GM18909 (cell line): Measurements from ENCODE around the gene MED26.

ENCODE experiments used
- ATAC-seq: cut with Tn5 transposase; IDR thresholded peaks from one replicate; pipeline ENCODE4 v1.9.1; 2021; ENCODE audit warnings: mild to moderate bottlenecking; ENCODE audit not compliant: unreplicated experiment, poor library complexity

The MED26 gene

DNA sequence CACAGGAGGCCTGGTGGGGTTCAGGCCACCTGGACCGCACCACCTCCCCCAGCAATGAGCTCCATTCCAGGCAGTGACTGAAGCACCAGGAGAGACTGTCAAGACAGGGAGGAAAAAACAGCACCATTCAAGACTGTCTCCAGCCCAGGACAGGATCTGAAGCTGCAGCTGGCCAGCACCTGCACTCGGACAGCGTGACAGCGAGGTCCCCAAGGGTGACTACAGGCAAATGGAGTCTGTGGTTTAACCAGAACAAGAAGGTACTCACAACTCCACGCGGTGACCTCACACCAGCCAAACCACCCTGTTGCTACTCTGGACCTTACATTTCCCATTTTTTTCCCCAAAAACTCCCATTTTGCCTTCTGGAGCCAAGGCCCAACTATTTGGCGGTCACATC, 9.8 kb downstream of the MED26 start:
- ATAC-seq = no peak

DNA sequence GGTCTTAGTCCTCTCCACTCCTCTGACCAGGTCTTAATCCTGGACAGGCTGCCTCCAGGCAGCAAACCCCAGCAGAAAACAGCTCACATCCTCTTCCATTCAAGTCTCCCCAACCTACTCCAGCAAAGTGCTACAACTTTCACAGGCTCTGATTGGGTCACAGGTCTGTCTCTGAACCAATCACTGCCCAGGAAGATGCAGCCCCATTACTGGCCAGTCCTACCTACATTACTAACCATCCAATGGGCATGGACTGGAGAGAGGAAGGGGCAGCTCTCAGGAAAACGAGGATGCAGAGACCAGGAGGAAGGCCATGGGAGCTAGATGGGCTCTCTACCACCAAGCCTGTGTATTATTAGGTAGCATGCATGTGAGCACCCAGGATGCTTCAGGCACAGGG, 12.2 kb downstream of the MED26 start:
- ATAC-seq = no peak

DNA sequence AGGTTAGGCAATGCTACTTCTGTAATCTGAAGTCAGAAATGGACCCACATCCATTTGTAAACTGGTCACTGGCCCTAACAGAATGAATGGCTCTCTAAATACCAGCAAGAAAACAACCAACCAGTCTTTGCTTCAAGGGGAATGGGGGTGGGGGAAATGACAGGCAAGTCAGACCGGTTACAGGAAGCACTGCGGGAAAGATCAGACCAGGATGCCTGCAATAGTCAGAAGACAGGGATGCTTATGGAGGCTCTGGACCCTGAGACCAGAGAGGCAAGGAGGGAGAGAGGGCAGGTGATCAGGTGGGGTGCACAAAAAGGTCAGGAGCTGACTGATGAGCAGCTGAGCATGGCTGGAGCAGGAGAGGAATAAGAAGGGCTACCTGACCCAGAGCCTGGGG, 13.1 kb downstream of the MED26 start:
- no peak for ATAC-seq

DNA sequence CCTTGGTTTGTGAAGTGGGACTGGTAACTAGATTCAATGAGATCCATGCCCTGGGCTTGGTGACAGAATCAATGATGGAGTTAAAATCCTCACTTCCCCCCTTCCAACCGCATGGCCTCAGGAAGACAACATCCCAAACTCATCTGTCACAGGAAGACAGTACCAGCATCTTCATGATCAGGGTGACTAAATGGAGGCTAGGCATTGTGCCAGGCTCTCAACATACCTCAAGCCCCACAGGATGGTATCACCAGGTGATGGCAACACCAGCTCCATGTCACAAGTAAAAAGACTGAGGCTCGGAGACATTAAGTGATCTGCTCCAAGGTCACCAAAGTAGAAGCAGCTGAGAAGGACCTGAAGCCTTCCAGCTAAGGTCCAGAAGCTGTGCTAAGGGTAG, 14.2 kb downstream of the MED26 start:
- no peak for ATAC-seq

DNA sequence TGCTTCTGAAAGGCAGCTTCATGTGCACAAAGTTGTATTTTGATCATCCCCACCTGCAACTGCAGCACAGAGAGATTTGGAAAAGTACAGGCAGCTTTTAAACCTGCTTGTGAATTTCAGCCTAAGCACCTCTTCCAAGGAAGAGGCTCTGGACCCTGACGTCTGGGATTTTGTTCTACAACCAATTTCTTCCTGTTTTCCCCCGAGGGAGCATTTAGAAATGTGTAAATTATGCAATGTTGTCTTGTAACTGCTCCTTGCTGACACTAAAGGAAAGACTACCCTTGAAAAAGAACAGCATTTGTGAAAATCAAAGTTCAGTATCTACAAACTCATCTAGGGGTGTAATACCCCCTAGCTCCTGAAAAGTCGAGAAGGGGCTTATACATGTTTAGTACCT, 15.4 kb downstream of the MED26 start:
- no peak for ATAC-seq

DNA sequence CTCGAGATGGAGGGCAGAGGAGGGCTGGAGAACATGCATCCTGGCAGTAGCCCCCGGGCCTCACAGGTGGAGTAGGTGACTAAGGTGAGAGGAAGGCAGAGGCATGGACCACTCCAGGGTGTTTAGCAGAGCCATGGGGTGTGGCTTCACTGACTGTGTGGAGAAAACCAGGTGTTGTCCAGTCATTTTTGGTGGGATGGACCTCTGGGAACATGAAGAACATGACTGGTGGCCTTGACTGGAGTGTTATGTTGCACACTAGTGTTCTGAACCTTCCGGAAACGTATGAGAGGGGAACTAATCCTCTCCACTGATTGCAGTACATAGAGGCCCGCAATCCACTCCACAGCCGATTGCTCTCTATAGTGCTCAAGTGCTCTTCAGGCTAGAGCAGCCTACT, 16.9 kb downstream of the MED26 start:
- no peak for ATAC-seq

DNA sequence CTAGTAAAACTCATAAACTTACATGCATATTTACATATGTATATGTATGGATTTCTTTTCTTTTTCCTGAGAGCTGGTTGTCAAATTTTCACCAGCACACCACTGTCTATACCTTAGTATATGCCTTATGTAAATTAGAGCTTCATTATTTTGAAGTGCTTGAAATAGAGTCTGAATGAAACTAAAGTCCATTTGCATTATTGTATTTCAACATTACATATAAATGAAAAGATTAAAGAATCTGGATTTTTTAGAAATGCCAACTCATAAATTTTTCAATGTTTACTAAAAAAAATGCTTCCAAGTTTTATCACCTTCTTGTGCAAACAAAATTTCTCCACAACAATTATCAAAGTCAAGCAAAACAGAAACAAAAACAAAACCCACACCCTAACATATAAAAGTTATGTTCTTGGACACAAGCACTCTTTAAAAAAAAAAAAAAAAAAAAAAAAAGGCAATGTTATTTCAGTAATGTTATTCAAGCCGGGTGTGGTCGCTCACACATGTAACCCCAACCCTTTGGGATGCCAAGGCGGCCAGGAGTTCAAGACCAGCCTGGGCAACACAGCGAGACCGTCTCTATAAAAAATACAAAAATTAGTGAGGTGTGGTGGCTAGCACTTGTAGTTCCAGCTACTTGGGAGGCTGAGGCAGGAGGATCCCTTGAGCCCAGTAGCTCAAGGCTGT, 18.3 kb downstream of the MED26 start:
- ATAC-seq = no peak

DNA sequence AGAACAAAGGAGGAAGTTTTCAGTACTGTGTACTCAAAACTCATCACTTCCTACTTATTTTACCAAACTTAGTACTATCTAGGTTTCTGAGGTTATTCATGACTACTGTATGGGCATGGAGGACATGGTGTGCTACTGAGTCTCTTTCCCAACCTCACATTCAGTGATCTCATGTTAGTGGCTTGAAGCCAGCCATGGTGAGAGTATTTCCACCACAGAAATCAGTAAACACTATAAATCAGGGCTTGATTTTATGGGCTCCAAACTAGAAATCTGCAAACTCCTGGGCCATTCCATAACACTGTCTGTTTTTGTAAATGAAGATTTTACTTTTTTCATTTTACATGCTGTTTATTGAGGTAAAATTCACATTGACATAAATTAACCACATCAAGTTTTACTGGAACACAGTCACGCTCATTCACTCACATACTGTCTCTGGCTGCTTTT, 19.7 kb downstream of the MED26 start:
- no peak for ATAC-seq

DNA sequence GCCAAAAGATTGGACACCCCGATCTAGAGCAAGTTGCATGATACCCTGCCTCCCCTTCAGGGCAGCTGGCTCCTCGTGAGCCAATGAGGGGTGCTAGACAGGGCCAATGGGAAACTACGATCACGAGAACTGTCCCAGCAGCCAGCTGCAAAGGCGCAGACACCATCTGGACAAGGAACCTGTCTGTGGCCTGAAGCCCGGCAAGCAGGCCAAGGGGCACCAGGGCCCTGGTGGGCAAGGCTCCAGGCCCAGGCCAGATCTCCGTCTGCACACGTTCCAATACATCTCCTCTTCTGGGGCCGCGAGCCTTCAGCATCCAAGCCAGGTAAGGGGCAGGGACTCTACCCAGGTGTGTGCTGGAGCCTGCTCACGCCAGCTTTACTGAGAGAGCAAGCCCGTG, 20.2 kb downstream of the MED26 start:
- ATAC-seq = no peak

DNA sequence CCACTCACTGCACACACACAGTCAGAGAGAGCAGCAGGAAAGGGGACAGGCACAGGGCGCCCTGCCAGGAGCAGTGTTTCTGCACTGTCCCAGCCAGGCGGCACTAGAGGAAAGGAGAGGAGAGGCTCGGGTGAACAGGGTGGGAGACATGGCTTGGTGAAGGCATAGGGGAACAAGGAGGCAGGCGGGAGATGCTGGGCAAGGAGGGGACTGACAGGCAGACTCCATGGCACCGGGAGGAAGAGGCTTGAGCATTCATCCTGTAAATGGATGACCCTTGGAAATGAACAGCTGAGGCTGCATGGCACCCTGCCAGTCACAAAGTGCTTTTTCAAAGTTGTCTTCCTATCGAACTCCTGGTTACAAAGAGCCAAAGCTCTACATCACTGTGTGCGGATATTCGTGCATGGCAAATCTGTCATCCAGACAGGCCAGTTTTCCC, 22.4 kb downstream of the MED26 start:
- no peak for ATAC-seq

DNA sequence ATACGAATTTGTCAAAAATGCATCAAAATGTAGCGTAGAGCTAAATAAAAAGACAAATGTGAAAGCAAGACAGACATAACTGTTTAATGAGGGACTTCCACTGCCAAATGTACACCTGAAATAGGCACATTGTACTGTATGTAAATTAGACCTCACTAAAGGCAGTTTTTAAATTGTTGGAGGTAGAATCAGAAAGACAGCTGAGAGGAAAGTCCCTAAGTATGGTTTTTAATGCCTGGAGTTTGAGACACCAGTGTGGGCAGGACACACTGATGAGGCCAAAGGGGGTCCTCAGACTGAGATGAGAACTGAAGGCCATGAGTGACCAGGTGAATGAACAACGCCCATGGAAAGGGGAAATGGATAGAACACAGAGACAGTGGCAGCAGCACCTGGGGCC, 22.9 kb downstream of the MED26 start:
- ATAC-seq = no peak

DNA sequence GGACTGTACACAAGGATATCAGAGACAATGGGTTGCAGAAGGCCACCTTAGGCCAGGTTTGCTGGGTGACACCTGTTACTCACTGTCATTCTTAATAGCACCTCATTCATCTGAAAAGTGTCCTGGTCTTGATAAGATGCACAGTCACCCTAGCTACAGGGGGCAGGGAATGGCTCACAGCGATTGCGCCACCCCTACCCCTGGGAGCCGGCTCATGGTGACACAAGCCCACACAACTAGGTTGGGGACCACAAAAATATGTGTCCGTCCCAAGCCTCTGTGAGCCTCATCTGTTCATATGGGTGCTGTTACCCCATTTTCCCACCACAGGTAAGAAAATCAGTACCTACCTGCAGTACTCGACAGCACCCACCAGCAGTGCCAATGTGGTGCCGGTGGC, 23.4 kb downstream of the MED26 start:
- no peak for ATAC-seq

DNA sequence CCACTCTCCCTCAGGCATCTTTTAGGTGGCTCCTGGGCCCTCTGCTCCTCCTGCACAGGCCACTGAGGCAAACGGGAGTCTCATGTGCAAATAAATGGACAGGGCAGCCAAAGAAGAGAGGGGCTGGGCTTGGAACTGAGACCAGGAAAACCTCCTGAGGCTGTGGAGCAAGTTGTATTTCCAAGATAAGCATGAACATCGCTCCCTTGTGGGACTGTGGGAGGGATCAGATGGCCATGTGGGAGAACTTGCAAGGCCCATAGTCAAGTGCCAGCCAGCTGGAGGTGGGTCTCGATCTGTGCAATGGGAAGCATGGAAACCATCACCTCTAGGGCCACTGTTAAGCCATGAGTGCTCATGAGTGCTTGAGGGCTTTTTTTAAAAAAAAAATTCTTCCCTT, 24.9 kb downstream of the MED26 start:
- ATAC-seq = no peak

DNA sequence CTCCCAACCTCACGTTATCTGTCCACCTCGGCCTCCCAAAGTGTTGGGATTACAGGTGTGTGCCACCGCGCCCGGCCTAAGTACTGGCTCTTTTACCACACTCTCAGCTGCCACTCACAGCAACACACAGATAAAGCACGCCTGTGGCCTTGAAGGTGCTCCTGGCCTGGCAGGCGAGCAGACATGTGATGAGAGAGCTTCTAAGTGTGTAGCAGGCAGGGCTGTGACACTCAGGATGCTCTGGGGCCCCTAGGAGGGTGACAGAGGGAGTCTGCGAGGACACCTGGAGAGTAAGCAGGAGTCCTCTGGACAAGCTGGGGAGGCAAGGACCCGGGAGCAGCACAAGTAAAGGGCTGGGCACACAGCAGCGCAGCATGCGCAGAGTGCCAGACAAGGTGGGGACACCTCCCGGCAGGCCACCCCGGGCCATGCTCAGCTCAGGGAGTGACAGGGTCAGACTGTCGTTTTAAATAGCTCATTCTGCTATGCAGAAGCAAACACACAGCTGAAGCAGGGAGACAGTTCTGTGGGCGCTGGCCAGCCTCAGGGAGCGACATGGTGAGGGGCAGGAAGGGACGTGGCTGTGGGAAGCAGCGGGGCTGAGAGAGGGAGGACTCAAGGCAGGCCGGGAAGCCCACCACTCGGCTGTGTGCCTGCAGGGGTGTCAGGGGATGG, 26.5 kb downstream of the MED26 start:
- ATAC-seq = no peak

DNA sequence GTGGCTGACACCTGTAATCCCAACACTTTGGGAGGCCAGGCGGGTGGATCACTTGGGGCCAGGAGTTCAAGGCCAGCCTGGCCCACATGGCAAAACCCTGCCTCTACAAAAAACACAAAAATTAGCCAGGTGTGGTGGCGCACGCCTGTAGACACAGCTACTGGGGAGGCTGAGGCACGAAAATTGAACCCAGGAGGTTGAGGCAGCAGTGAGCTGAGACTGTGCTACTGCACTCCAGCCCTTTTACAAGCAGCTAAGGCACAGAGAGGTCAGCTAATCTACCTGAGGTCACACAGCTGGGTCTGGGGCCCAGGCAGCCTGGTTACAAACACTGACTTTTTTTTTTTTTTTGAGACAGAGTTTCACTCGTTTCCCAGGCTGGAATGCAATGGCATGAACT, 27.2 kb downstream of the MED26 start:
- ATAC-seq = no peak

DNA sequence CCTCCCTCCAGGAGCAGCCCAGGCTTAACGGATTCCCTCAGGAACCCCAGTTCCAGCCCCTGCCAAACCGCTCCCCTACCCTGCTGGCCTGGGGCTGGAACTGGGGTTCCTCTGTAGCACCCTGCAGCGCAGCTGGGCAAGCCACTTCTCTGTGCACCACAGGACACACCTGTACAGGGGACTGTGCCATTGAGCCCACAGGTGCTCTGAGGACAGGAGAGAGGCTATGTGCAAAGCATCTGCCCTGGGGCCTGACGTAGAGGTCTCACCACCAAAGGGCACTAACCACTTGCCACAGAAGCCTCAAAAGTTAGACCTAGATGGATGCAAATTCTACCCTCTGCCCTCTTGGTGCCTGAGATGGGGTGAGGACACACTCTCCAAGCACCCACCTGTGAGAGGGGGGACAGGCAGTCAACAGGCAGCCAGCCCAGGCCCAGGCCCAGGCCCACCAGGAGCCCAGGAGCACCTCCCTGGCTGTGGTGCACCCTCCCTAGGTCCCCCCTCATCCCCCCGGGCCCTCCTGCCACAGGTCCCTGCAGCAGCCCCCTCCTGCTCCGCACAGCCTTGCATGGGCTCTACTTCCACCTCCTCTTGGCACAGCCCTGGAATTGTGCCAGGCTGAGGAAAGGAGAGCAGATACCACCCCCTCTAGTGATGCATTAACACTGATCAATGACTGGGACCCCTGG, 28.2 kb downstream of the MED26 start:
- no peak for ATAC-seq

DNA sequence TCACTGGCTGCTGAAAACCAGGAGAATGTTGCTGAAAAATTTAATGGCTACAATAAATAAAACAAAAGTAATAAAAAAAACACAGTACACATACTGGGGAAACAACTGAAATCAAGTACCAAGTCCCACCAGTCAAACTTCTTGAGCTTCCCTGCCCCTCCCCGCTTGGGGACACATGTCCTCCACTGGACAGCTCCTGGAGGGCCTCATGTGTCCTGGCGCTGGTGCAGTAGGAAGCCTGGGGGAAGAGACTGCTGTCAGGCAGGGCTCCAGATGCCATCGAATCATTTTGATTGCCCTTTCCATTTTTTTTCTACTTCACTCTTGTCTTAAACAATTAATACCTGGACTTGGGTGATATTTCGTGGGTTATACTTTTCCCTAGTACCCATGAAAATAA, 29.2 kb downstream of the MED26 start:
- no peak for ATAC-seq

DNA sequence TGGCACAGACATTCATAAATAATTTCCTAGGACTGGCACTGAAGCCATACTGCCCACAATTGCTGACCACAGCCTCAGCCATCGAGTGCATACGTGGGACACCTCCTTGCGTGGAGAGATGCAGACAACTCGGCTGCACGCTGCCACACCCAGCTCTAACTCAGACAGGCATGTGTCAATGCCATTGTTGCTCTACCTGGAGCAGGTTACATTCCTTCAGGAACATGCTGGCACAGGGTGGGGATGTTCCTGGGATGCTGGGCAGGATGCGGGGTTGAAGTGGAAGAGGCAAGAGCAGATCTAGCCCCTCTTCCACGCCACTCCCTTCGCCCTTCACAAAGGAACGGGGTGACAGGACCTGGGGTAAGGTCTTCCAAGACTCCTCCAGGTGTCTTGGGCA, 31.6 kb downstream of the MED26 start:
- no peak for ATAC-seq

DNA sequence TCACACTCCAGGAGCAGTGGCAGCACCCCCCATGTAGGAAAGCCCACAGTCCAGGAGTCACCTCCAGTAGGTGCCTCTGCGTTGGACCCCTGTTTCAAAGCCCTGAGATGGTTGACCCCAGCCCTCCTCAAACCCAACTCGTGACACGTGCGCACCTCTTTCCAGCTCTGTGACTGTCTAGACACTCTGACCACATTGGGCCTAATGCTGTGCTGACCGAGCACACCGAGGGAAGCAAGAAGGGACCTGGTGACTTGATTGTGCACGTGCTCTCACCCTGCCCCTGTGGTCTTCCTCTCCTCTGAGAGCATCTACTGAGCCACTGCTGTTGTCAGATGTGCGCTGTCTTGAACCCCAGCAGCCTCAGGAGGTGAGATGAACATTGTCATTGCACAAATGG, 32.9 kb downstream of the MED26 start:
- ATAC-seq = no peak

DNA sequence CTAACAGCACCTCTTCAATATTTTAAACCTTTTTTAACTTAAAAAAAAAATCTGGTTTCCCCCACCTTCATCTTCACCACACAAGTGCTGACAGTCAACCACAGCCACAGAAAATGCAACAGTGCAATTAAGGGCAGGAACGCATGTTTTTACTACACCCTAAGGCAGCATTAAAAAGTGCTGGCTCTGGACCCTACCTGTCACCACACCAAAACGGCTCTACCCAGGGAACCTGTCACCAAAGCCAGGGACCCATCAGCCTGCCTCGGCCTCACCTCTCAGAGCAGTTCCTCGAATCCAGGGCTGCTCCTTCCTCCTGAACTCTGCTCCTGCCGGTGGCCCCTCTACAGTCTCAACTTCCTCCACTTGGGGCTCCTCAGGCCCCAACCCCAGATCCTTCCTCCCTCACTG, 33.3 kb downstream of the MED26 start:
- no peak for ATAC-seq

DNA sequence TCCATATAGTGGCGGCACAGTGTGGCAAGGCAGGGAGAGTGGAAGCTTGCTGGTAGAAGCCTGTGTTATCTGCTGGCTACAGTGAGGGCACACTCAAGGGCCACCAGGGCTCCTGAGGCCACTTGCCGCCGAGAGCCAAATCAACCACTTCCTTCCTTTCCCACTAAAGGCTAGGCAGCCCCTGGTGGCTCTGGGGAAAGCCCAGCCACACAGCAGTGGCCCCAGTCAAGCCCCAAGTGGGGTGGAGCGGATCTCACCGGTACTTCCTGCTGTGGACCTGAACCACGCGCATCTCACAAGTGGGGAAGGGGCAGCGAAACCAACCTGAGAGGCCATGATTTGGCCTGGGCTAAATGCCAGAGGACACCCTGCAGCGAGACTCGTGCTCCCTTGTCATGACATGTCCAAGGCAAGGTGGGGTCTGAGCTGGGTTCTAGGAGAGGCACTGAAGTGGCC, 33.8 kb downstream of the MED26 start:
- peak; percentile 39 for ATAC-seq

DNA sequence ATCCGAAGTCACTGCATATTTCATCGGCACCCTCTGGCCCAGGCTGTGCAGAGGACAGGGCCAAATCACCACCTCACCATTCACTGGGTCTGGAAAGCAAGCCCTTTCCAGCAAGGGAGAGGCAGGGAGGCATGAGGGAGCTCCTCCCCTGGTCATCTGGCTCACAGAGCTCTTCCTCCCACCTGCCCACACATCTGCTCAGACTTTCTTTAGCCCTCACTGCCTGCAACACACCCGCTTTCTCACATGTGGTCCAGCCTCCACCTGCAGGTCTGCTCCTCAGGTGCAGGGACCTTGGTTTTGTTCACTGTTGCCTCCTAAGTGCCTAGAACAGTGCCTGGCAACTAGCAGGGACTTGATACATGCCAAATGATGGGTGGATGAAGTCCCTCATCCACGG, 34.8 kb downstream of the MED26 start:
- ATAC-seq = no peak
